Skeletal muscle cell (primary cell): ENCODE measurements around the gene SMIM29.
"Not testable (repeated sequence)": the region's sequence is repeated elsewhere in the genome, so short reads cannot be mapped to it uniquely, and the experiment has no call there.

ENCODE experiments used
- DNase-seq: peaks from one replicate; pipeline ENCODE4 v3.0.0-alpha.2; 2010; ENCODE audit warnings: low read depth
- H3K4me3 ChIP-seq: 2 replicates; pipeline ENCODE4 v1.5.1; 2011; ENCODE audit warnings: low read depth, mild to moderate bottlenecking, control low read depth, low read length, moderate library complexity

The SMIM29 gene

GRCh38 chr6:34269658-34270341 is 21.0 kb upstream of the SMIM29 start:
- not testable (repeated sequence) for H3K4me3 ChIP-seq, DNase-seq

GRCh38 chr6:34269132-34269531 is 20.3 kb upstream of the SMIM29 start:
- DNase-seq, H3K4me3 ChIP-seq: not testable (repeated sequence)

GRCh38 chr6:34267746-34268145 is 18.9 kb upstream of the SMIM29 start:
- DNase-seq, result no peak
- no peak overlapping the region for H3K4me3 ChIP-seq

- not testable (repeated sequence) for DNase-seq, H3K4me3 ChIP-seq
Observed at GRCh38 chr6:34263484-34263883, 14.7 kb upstream of the SMIM29 start.

- no peak overlapping the region for H3K4me3 ChIP-seq
- DNase-seq, result no peak
Observed at GRCh38 chr6:34260576-34261267, 11.9 kb upstream of the SMIM29 start.

- DNase-seq, result no peak
- H3K4me3 ChIP-seq, result no peak overlapping the region
Observed at GRCh38 chr6:34259529-34260069, 10.8 kb upstream of the SMIM29 start.

- DNase-seq, H3K4me3 ChIP-seq: not testable (repeated sequence)
Observed at GRCh38 chr6:34252395-34252794, 3.6 kb upstream of the SMIM29 start.

- peak overlapping the region; percentile 87 for H3K4me3 ChIP-seq
- no peak for DNase-seq
Observed at GRCh38 chr6:34249469-34250261, 859 bp upstream of the SMIM29 start.

GRCh38 chr6:34248198-34248726 is 544 bp downstream of the SMIM29 start:
- H3K4me3 ChIP-seq, result peak overlapping the region; percentile 87
- DNase-seq, result no peak

- peak overlapping the region; percentile 87 for H3K4me3 ChIP-seq
- DNase-seq, result no peak
Observed at GRCh38 chr6:34247481-34248197, 1.2 kb downstream of the SMIM29 start.

GRCh38 chr6:34246563-34247391 is 2.0 kb downstream of the SMIM29 start:
- DNase-seq, result no peak
- no peak overlapping the region for H3K4me3 ChIP-seq

- no peak overlapping the region for H3K4me3 ChIP-seq
- DNase-seq, result no peak
Observed at GRCh38 chr6:34246249-34246562, 2.6 kb downstream of the SMIM29 start.

- not testable (repeated sequence) for H3K4me3 ChIP-seq, DNase-seq
Observed at GRCh38 chr6:34245761-34246140, 3.1 kb downstream of the SMIM29 start.

- not testable (repeated sequence) for DNase-seq, H3K4me3 ChIP-seq
Observed at GRCh38 chr6:34245032-34245760, 3.6 kb downstream of the SMIM29 start.

- no peak overlapping the region for H3K4me3 ChIP-seq
- DNase-seq, result peak; percentile 66
Observed at GRCh38 chr6:34243901-34244884, 4.6 kb downstream of the SMIM29 start.

- DNase-seq, result no peak
- no peak overlapping the region for H3K4me3 ChIP-seq
Observed at GRCh38 chr6:34243131-34243771, 5.6 kb downstream of the SMIM29 start.
